NT2/D1 (cell line): Measurements from ENCODE around the gene AARS2.

Experiments used
- DNase-seq: peaks from one replicate; pipeline ENCODE4 v3.0.0-alpha.2; 2011; ENCODE audit warnings: low read depth, low spot score
- H3K27me3 ChIP-seq: 2 replicates; pipeline ENCODE4 v1.6.0; 2011; ENCODE audit warnings: mild to moderate bottlenecking; ENCODE audit not compliant: insufficient read length, insufficient read depth
- H3K36me3 ChIP-seq: 2 replicates; pipeline ENCODE4 v1.6.1; 2011; ENCODE audit warnings: mild to moderate bottlenecking, low read length, mixed read lengths; ENCODE audit not compliant: insufficient read depth, insufficient read length
- H3K4me1 ChIP-seq: 2 replicates; pipeline ENCODE4 v1.5.1; 2011; ENCODE audit not compliant: insufficient read depth, insufficient read length
- H3K4me3 ChIP-seq: 2 replicates; pipeline ENCODE4 v1.5.1; 2011; ENCODE audit warnings: low read depth; ENCODE audit not compliant: insufficient read length
- H3K9ac ChIP-seq: 2 replicates; pipeline ENCODE4 v1.6.0; 2011; ENCODE audit warnings: low read depth; ENCODE audit not compliant: insufficient read length
- H3K9me3 ChIP-seq: 2 replicates; pipeline ENCODE4 v1.5.1; 2011; ENCODE audit warnings: mild to moderate bottlenecking, low read length; ENCODE audit not compliant: insufficient read depth
- SUZ12 ChIP-seq: IDR thresholded peaks from 2 replicates; pipeline ENCODE4 v1.6.1; 2011; ENCODE audit not compliant: insufficient read length, insufficient read depth; ENCODE audit errors: extremely low read depth
- YY1 ChIP-seq: IDR thresholded peaks from 2 replicates; pipeline ENCODE4 v1.6.1; 2011; ENCODE audit not compliant: insufficient read length, insufficient read depth
- ZNF274 ChIP-seq: IDR thresholded peaks from 2 replicates; pipeline ENCODE4 v1.6.1; 2011; ENCODE audit warnings: mild to moderate bottlenecking, low read depth, low read length

AARS2 gene

GRCh38 chr6:44304282-44305199 is 8.6 kb downstream of the AARS2 start:
- H3K36me3 ChIP-seq: peaks cover 94% of the 10 kb centered on the region

GRCh38 chr6:44303842-44304241 is 9.3 kb downstream of the AARS2 start:
- Histone ChIP-seq H3K9ac (no peak overlapping the region), H3K4me1 (peaks cover 3% of the 10 kb centered on the region), H3K27me3 (no peaks in the 10 kb centered on the region), H3K36me3 (peaks cover 91% of the 10 kb centered on the region), H3K9me3 (no peaks in the 10 kb centered on the region), H3K4me3 (no peak overlapping the region)
- TF ChIP-seq ZNF274 (no peak), SUZ12 (no peak), YY1 (no peak)
- no peak for DNase-seq

More at GRCh38 chr6:44304282-44305199, 8.6 kb downstream of the AARS2 start:
- Histone ChIP-seq H3K4me1 (peaks cover 3% of the 10 kb centered on the region), H3K9ac (peak overlapping the region; percentile 32), H3K4me3 (no peak overlapping the region), H3K9me3 (no peaks in the 10 kb centered on the region), H3K27me3 (no peaks in the 10 kb centered on the region)
- TF ChIP-seq YY1: no peak
- TF ChIP-seq SUZ12: no peak
- TF ChIP-seq ZNF274: no peak
- DNase-seq: no peak

- H3K4me3 ChIP-seq: no peak overlapping the region
- H3K36me3 ChIP-seq: peaks cover 83% of the 10 kb centered on the region
- no peak for TF ChIP-seq ZNF274
- no peak for TF ChIP-seq SUZ12
- TF ChIP-seq YY1: no peak
- H3K9ac ChIP-seq: no peak overlapping the region
- H3K4me1 ChIP-seq: peaks cover 3% of the 10 kb centered on the region
- no peaks in the 10 kb centered on the region for H3K9me3 ChIP-seq
- DNase-seq: no peak
- no peaks in the 10 kb centered on the region for H3K27me3 ChIP-seq
Observed at GRCh38 chr6:44302856-44303255, 10.3 kb downstream of the AARS2 start.

DNA sequence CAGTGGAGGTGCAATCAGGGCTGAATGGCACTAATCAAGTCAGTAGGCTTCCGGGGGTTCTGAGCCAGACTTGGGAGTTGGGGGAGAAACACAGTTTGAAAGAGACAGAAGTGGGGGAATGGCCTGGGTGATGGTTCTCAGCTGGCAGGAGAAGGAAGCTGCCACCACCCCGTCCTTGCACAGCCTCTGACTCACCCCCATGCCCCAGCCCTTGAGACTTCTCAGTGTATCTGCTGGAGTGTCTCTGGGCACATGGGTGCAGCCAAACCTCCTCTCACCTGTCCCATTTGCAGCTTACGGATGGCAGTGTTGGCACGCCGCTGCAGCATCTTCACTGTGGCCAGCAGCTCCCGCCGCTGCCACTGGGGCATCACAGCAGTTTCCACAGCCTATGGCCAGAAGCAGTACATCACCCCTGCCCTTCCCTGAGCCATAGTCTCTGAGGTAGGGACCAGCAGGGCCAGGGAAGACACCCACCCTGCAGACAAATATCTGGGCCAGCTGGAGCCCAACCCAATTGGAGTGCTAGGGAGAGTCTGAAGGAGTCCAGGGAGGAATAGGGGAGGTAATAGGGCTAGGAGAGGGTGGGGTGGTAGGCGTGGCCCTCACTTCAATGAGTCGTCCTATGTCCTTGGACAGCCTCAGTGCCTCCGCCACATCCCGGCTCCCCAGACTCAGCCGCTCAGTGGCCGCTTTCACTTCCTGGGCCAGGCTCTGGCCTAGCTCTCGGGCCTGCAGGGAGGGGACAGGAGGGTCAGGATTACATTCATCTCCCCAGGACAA is 11.2 kb downstream of the AARS2 start:
- no peak overlapping the region for H3K4me3 ChIP-seq
- peaks cover 3% of the 10 kb centered on the region for H3K4me1 ChIP-seq
- DNase-seq: no peak
- no peak overlapping the region for H3K9ac ChIP-seq
- H3K27me3 ChIP-seq: no peaks in the 10 kb centered on the region
- no peak for TF ChIP-seq YY1
- TF ChIP-seq SUZ12: no peak
- no peak for TF ChIP-seq ZNF274
- H3K36me3 ChIP-seq: peaks cover 75% of the 10 kb centered on the region
- no peaks in the 10 kb centered on the region for H3K9me3 ChIP-seq

- H3K9ac ChIP-seq: no peak overlapping the region
- TF ChIP-seq YY1 (no peak), SUZ12 (no peak), ZNF274 (no peak)
- DNase-seq: no peak
- H3K9me3 ChIP-seq: no peaks in the 10 kb centered on the region
- no peak overlapping the region for H3K4me3 ChIP-seq
- peaks cover 66% of the 10 kb centered on the region for H3K36me3 ChIP-seq
- peaks cover 3% of the 10 kb centered on the region for H3K4me1 ChIP-seq
- peaks cover 3% of the 10 kb centered on the region for H3K27me3 ChIP-seq
Observed at GRCh38 chr6:44301106-44301505, 12.0 kb downstream of the AARS2 start.

DNA sequence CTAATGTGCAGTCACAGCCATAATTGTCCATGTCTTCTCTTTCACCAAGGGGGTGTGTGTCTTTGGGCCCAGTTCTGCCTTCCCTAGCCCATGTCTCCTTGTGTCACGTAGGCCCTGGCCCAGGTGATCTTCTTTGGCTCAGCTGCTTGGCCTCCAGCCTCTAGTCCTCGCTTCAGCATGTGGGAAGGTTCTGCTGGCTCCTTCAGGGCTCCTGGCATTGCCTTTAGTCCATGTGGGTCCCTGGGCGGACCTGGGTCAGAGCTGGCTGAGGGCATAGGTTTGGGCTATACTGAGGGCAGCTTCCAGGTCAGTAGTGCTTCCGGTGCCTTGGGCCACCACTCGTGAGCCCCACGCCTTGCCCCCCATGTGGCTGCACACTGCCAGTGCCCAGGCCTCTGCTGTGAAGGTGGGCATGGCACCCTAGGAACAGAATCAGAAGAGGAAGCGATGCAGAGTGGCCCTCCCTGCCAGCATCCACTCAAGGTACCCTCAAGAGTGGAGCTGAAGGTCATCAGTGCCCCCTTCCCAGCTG is 12.8 kb downstream of the AARS2 start:
- Histone ChIP-seq H3K9me3 (no peaks in the 10 kb centered on the region), H3K27me3 (peaks cover 9% of the 10 kb centered on the region), H3K36me3 (peaks cover 59% of the 10 kb centered on the region), H3K4me1 (peaks cover 3% of the 10 kb centered on the region), H3K4me3 (no peak overlapping the region), H3K9ac (no peak overlapping the region)
- no peak for DNase-seq
- TF ChIP-seq ZNF274 (no peak), SUZ12 (no peak), YY1 (no peak)
